Activated B cell treated with CpG ODN at 0.5 μM for 24 hours (primary cell): Measurements from ENCODE around the gene C10orf120. TPM values are rescaled to one million over a fixed set of nuclear protein-coding genes. Genes with fewer than 3 reads are reported as not detected.

Source experiments
- ATAC-seq: fragments of 200-7000 bp; cut with Tn5 transposase; one replicate; pipeline ENCODE4 v1.10.0; 2021; ENCODE audit warnings: low read depth, mild to moderate bottlenecking, moderate library complexity
- CTCF ChIA-PET: fragments of 350-600 bp; sonication (Branson Sonifier 250); formaldehyde crosslinking; loops from one replicate; lab custom pipeline; 2021; ENCODE audit warnings: antibody characterized with exemption; lab: Charles Lee
- POLR2A ChIA-PET: fragments of 350-600 bp; sonication (Branson Sonifier 250); formaldehyde crosslinking; loops from one replicate; lab custom pipeline; 2021; ENCODE audit warnings: antibody characterized with exemption; lab: Charles Lee
- DNase-seq: peaks from one replicate; pipeline ENCODE4 v3.0.0; 2022
- H3K27ac Mint-ChIP-seq: one replicate; pipeline ENCODE4 v1.8.0; 2020; ENCODE audit warnings: mixed read lengths
- H3K27me3 Mint-ChIP-seq: one replicate; pipeline ENCODE4 v1.8.0; 2021; ENCODE audit warnings: mixed read lengths
- H3K36me3 Mint-ChIP-seq: one replicate; pipeline ENCODE4 v1.8.0; 2021; ENCODE audit warnings: low read depth, mixed read lengths
- H3K4me1 Mint-ChIP-seq: one replicate; pipeline ENCODE4 v1.8.0; 2021; ENCODE audit warnings: mixed read lengths
- H3K4me3 Mint-ChIP-seq: one replicate; pipeline ENCODE4 v1.8.0; 2020; ENCODE audit warnings: mild to moderate bottlenecking, mixed read lengths
- H3K9me3 Mint-ChIP-seq: one replicate; pipeline ENCODE4 v1.8.0; 2020; ENCODE audit warnings: mixed read lengths
- intact Hi-C: fragments of 100-400 bp; cut with micrococcal nuclease; formaldehyde crosslinking; loops from one replicate; pipeline ENCODE4 v1.15.1; 2024
- total RNA-seq: library from RNA; stranded (reverse); gene quantifications from 2 replicates; pipeline ENCODE4 v1.2.3, GENCODE V29; 2022
- TF ChIP-seq, protein P1 (sequence below): fragments of 200-600 bp; IDR thresholded peaks from one replicate; pipeline ENCODE4 v1.8.0; 2022; ENCODE audit warnings: antibody characterized with exemption, mild to moderate bottlenecking

C10orf120 gene
- total RNA-seq, 1 donor from 2014 or later, result not detected

DNA sequence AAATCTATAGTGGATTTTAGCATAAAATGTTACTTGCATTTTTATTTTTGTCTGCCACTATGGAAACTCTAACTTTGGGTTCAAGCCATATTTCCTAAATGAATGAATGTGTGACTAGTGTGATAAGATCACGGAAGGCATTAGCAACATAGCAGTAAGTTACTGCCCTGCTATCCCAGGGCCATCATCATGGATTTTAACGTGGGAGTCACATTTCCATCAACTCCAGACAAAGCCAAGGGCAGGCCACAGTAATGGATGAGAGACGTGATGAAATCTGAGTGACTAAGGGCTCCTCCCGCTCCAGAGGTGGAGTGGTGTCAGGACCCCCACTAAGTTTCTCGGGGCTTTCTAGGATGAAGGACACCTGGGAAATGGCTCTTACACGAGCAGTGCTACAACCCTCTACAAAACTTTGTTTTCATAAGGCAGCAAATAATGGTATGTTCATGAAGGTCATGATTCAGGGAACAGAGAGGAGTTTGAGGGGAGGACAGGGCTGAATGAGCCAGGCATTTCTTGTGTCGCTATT lies 34.3 kb downstream of the C10orf120 start:
- Mint-ChIP-seq H3K9me3 (no peaks in the 10 kb centered on the region), H3K27ac (no peak overlapping the region), H3K4me3 (no peak overlapping the region), H3K36me3 (no peaks in the 10 kb centered on the region), H3K27me3 (peaks cover 5% of the 10 kb centered on the region), H3K4me1 (no peaks in the 10 kb centered on the region)
- DNase-seq (no peak), ATAC-seq (no peak)
- POLR2A ChIA-PET, result no interaction called here
- TF ChIP-seq, protein P1, sequence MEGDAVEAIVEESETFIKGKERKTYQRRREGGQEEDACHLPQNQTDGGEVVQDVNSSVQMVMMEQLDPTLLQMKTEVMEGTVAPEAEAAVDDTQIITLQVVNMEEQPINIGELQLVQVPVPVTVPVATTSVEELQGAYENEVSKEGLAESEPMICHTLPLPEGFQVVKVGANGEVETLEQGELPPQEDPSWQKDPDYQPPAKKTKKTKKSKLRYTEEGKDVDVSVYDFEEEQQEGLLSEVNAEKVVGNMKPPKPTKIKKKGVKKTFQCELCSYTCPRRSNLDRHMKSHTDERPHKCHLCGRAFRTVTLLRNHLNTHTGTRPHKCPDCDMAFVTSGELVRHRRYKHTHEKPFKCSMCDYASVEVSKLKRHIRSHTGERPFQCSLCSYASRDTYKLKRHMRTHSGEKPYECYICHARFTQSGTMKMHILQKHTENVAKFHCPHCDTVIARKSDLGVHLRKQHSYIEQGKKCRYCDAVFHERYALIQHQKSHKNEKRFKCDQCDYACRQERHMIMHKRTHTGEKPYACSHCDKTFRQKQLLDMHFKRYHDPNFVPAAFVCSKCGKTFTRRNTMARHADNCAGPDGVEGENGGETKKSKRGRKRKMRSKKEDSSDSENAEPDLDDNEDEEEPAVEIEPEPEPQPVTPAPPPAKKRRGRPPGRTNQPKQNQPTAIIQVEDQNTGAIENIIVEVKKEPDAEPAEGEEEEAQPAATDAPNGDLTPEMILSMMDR, result no peak
- intact Hi-C loops, result no loop called here
- CTCF ChIA-PET, result no interaction called here

GRCh38 chr10:122664501-122664900 lies 35.1 kb downstream of the C10orf120 start:
- Mint-ChIP-seq H3K4me1 (no peaks in the 10 kb centered on the region), H3K4me3 (no peak overlapping the region), H3K36me3 (no peaks in the 10 kb centered on the region), H3K27me3 (peaks cover 5% of the 10 kb centered on the region), H3K9me3 (no peaks in the 10 kb centered on the region), H3K27ac (no peak overlapping the region)
- ChIA-PET POLR2A (no interaction called here), CTCF (no interaction called here)
- no peak for ATAC-seq
- TF ChIP-seq, protein P1, result no peak
- DNase-seq, result no peak
- intact Hi-C loops, result no loop called here

DNA sequence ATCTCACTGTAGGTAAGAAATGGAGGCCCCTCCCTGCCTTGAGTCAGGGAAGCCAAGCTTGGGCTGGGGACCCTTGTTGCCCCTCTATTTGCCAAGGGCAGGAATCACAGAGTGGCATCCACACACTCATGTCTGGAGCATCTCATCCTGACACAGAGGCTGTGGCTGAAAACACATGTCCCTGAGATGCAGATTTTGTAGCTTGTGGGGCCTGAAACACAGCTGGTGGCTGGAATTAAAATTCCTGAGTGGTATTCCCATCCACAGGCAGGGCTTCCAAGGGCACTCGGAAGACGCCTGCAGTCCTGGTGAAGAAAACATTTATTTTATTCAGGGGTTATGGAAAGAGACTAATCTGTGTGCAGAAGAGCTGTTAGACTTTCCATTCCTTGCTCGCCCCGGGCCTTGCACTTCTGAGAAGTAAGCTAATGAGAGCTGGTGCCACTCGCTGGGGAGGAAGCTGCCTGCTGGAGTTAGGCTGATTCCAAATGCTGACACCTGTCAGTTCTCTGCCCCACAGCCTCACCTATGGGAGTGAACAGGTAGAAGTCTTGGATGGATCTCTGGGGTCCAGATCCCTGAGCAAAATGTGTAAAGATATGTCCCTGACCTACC lies 36.0 kb downstream of the C10orf120 start:
- TF ChIP-seq, protein P1, result no peak
- Mint-ChIP-seq H3K36me3 (no peaks in the 10 kb centered on the region), H3K4me3 (no peak overlapping the region), H3K4me1 (no peaks in the 10 kb centered on the region), H3K9me3 (no peaks in the 10 kb centered on the region), H3K27me3 (peaks cover 5% of the 10 kb centered on the region), H3K27ac (no peak overlapping the region)
- CTCF ChIA-PET, result no interaction called here
- DNase-seq (no peak), ATAC-seq (no peak)
- intact Hi-C loops, result no loop called here
- POLR2A ChIA-PET, result no interaction called here

GRCh38 chr10:122662231-122662630 lies 37.4 kb downstream of the C10orf120 start:
- Mint-ChIP-seq H3K4me1 (no peaks in the 10 kb centered on the region), H3K36me3 (no peaks in the 10 kb centered on the region), H3K4me3 (no peak overlapping the region), H3K27ac (no peak overlapping the region), H3K27me3 (peaks cover 1% of the 10 kb centered on the region), H3K9me3 (no peaks in the 10 kb centered on the region)
- DNase-seq (no peak), ATAC-seq (no peak)
- intact Hi-C loops, result no loop called here
- TF ChIP-seq, protein P1, result no peak
- ChIA-PET POLR2A (no interaction called here), CTCF (no interaction called here)

GRCh38 chr10:122660696-122661095 lies 39.0 kb downstream of the C10orf120 start:
- H3K4me1 Mint-ChIP-seq, result no peaks in the 10 kb centered on the region
- no peaks in the 10 kb centered on the region for H3K36me3 Mint-ChIP-seq
- TF ChIP-seq, protein P1, result no peak
- no peak overlapping the region for H3K4me3 Mint-ChIP-seq
- intact Hi-C loops, result no loop called here
- DNase-seq, result no peak
- H3K27me3 Mint-ChIP-seq, result no peaks in the 10 kb centered on the region
- no peak for ATAC-seq
- ChIA-PET POLR2A (no interaction called here), CTCF (no interaction called here)
- no peak overlapping the region for H3K27ac Mint-ChIP-seq
- no peaks in the 10 kb centered on the region for H3K9me3 Mint-ChIP-seq
